Activated CD8-positive, alpha-beta memory T cell treated with anti-CD3 and anti-CD28 coated beads, Interleukin-2, amount 50 U/mL, for 48 hours (primary cell): ENCODE results near the gene IL37.
"Not testable (repeated sequence)": the region's sequence is repeated elsewhere in the genome, so short reads cannot be mapped to it uniquely, and the experiment has no call there.

Experiments used
- DNase-seq: peaks from one replicate; pipeline ENCODE4 v3.0.0-alpha.2; 2020

IL37 gene

GRCh38 chr2:112891385-112891831, 19.6 kb upstream of the IL37 start:
- DNase-seq, result no peak

GRCh38 chr2:112893752-112894151, 17.2 kb upstream of the IL37 start:
- DNase-seq, result no peak

GRCh38 chr2:112896909-112897623, 13.9 kb upstream of the IL37 start:
- DNase-seq, result no peak

GRCh38 chr2:112897624-112897978, 13.4 kb upstream of the IL37 start:
- no peak for DNase-seq

GRCh38 chr2:112901431-112902065, 9.4 kb upstream of the IL37 start:
- not testable (repeated sequence) for DNase-seq

- DNase-seq, result no peak
These were observed 8.1 kb upstream of the IL37 start for GRCh38 chr2:112902816-112903215.

GRCh38 chr2:112904883-112905282, 6.1 kb upstream of the IL37 start:
- no peak for DNase-seq

- DNase-seq, result no peak
These were observed 4.7 kb upstream of the IL37 start for GRCh38 chr2:112906276-112906675.

- no peak for DNase-seq
These were observed 3.7 kb upstream of the IL37 start for GRCh38 chr2:112907001-112907949.

- not testable (repeated sequence) for DNase-seq
These were observed 2.4 kb upstream of the IL37 start for GRCh38 chr2:112908559-112908958.

- DNase-seq, result no peak
These were observed 746 bp upstream of the IL37 start for GRCh38 chr2:112910219-112910618.

- DNase-seq, result no peak
These were observed 1.4 kb downstream of the IL37 start for GRCh38 chr2:112912403-112912802.

- DNase-seq, result peak; percentile 62
These were observed 4.6 kb downstream of the IL37 start for GRCh38 chr2:112915300-112916144.

GRCh38 chr2:112916145-112916571, 5.2 kb downstream of the IL37 start:
- DNase-seq, result peak; percentile 65

- DNase-seq, result no peak
These were observed 5.8 kb downstream of the IL37 start for GRCh38 chr2:112916625-112917247.

- DNase-seq, result no peak
These were observed 6.9 kb downstream of the IL37 start for GRCh38 chr2:112917856-112918255.

GRCh38 chr2:112918256-112918655, 7.3 kb downstream of the IL37 start:
- DNase-seq, result no peak

- no peak for DNase-seq
These were observed 8.1 kb downstream of the IL37 start for GRCh38 chr2:112919086-112919485.

- no peak for DNase-seq
These were observed 10.1 kb downstream of the IL37 start for GRCh38 chr2:112920923-112921532.

- DNase-seq, result no peak
These were observed 11.0 kb downstream of the IL37 start for GRCh38 chr2:112921982-112922381.

- no peak for DNase-seq
These were observed 12.4 kb downstream of the IL37 start for GRCh38 chr2:112923237-112923966.
